Calu3 (cell line): Measurements from ENCODE around the gene SCYGR4. TPM values are rescaled to one million over a fixed set of nuclear protein-coding genes. Genes with fewer than 3 reads are reported as not detected.

Source experiments
- BruUV-seq: library from RNA; stranded (reverse); fragments of 400-500 nt; replicated peaks from 2 replicates; lab custom pipeline; 2021; lab: Mats Ljungman, UMichigan
- CTCF ChIA-PET: fragments of 300-600 bp; sonication (Branson Sonifier 250); formaldehyde crosslinking; loops from one replicate; lab custom pipeline; 2022; ENCODE audit warnings: antibody characterized with exemption; lab: Charles Lee
- DNase-seq: peaks from one replicate; pipeline ENCODE4 v3.0.0; 2022
- H3K27ac Mint-ChIP-seq: one replicate; pipeline ENCODE4 v1.8.0; 2022; ENCODE audit warnings: mixed read lengths; ENCODE audit not compliant: unreplicated experiment
- H3K27me3 Mint-ChIP-seq: one replicate; pipeline ENCODE4 v1.8.0; 2022; ENCODE audit warnings: mixed read lengths; ENCODE audit not compliant: unreplicated experiment
- H3K36me3 Mint-ChIP-seq: one replicate; pipeline ENCODE4 v1.8.0; 2022; ENCODE audit warnings: mild to moderate bottlenecking, moderate library complexity, mixed read lengths; ENCODE audit not compliant: insufficient read depth, unreplicated experiment
- H3K4me1 Mint-ChIP-seq: one replicate; pipeline ENCODE4 v1.8.0; 2022; ENCODE audit warnings: mild to moderate bottlenecking, low read depth, mixed read lengths; ENCODE audit not compliant: unreplicated experiment
- H3K4me3 Mint-ChIP-seq: one replicate; pipeline ENCODE4 v1.8.0; 2022; ENCODE audit warnings: mild to moderate bottlenecking, low read depth, moderate library complexity, mixed read lengths; ENCODE audit not compliant: unreplicated experiment
- H3K9me3 Mint-ChIP-seq: one replicate; pipeline ENCODE4 v1.8.0; 2022; ENCODE audit warnings: low read depth, mixed read lengths; ENCODE audit not compliant: unreplicated experiment
- CTCF ChIP-seq: fragments of 200-600 bp; IDR thresholded peaks from one replicate; pipeline ENCODE4 v1.8.0; 2022; ENCODE audit warnings: antibody characterized with exemption; ENCODE audit not compliant: unreplicated experiment
- intact Hi-C: fragments of 100-400 bp; cut with micrococcal nuclease; formaldehyde crosslinking; loops from one replicate; pipeline ENCODE4 v1.10.0; 2022; ENCODE audit not compliant: unreplicated experiment
- total RNA-seq: library from RNA; stranded (reverse); gene quantifications from 2 replicates; pipeline ENCODE4 v1.2.3, GENCODE V29; 2022

SCYGR4 gene
- total RNA-seq, 1 experiment from 2014 or later, result not detected

GRCh38 chr2:227634201-227634600 is 16.9 kb downstream of the SCYGR4 start:
- no peaks in the 10 kb centered on the region for H3K36me3 Mint-ChIP-seq

DNA sequence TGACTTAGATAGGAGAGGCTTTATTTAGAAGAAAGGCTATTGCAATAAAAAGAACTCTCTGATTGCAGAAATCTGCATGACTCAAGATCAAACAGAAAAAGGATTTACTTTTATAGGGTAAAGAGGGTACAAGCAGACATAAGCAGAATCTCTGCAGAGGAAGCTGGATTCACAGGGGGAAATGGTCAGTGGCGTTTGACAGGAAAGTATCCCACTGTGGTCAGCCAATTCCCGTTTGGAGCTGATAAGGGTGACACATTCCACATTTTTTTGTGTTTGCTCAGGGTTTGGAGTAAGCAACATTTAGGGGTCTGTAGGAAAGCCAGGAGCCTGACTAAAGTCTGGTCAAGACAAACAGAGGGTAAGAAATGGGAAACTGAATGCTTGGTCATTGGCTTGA is 25.4 kb downstream of the SCYGR4 start:
- no peaks in the 10 kb centered on the region for H3K36me3 Mint-ChIP-seq
- BruUV-seq, result no TSS peak
- no peak overlapping the region for H3K27ac Mint-ChIP-seq
- no peak overlapping the region for H3K4me3 Mint-ChIP-seq
- CTCF ChIA-PET, result no interaction called here
- TF ChIP-seq CTCF, result no peak
- H3K27me3 Mint-ChIP-seq, result no peaks in the 10 kb centered on the region
- H3K9me3 Mint-ChIP-seq, result no peaks in the 10 kb centered on the region
- intact Hi-C loops, result no loop called here
- no peak for DNase-seq
- H3K4me1 Mint-ChIP-seq, result no peaks in the 10 kb centered on the region

More at GRCh38 chr2:227634201-227634600, 16.9 kb downstream of the SCYGR4 start:
- no peak overlapping the region for H3K27ac Mint-ChIP-seq
- no peak overlapping the region for H3K4me3 Mint-ChIP-seq
- no peak for TF ChIP-seq CTCF
- intact Hi-C loops, result no loop called here
- no peaks in the 10 kb centered on the region for H3K4me1 Mint-ChIP-seq
- BruUV-seq, result no TSS peak
- DNase-seq, result no peak
- H3K27me3 Mint-ChIP-seq, result no peaks in the 10 kb centered on the region
- CTCF ChIA-PET, result no interaction called here
- H3K9me3 Mint-ChIP-seq, result no peaks in the 10 kb centered on the region

GRCh38 chr2:227643990-227644551 is 26.8 kb downstream of the SCYGR4 start:
- no peak for TF ChIP-seq CTCF
- H3K27me3 Mint-ChIP-seq, result no peaks in the 10 kb centered on the region
- H3K9me3 Mint-ChIP-seq, result no peaks in the 10 kb centered on the region
- no peak overlapping the region for H3K4me3 Mint-ChIP-seq
- H3K4me1 Mint-ChIP-seq, result no peaks in the 10 kb centered on the region
- CTCF ChIA-PET, result interaction anchor here (0.9 to 1.2 kb wide), 2 partner anchors 13 to 14 kb away, joined by 3 read pairs; no protein-coding TSS in a partner anchor
- no peaks in the 10 kb centered on the region for H3K36me3 Mint-ChIP-seq
- BruUV-seq, result no TSS peak
- DNase-seq, result no peak
- no peak overlapping the region for H3K27ac Mint-ChIP-seq
- intact Hi-C loops, result no loop called here

DNA sequence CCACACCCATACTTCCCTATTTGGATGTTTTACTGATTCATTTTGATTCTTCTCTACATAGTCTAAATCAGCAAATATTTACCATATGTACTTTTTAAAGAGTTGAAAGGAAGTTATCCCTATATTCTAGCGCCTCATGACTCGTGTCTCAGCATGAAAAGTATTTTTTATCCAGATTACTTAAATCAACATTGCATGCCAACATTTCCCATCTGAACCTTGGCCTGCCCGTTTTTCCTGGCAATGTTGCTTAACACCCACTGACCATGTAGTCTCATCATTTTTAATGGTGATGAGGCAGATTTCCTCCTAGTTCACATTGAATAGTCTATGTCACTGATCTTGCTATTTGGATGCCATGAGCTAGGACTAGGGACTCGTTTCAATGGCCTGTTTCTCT is 36.1 kb downstream of the SCYGR4 start:
- Mint-ChIP-seq H3K4me1 (peaks cover 25% of the 10 kb centered on the region), H3K27me3 (no peaks in the 10 kb centered on the region), H3K27ac (peak overlapping the region; percentile 18), H3K36me3 (no peaks in the 10 kb centered on the region), H3K9me3 (no peaks in the 10 kb centered on the region), H3K4me3 (no peak overlapping the region)
- no TSS peak for BruUV-seq
- TF ChIP-seq CTCF, result no peak
- CTCF ChIA-PET, result interaction anchor here (0.5 kb wide), 2 partner anchors 67 to 117 kb away, joined by 3 to 6 read pairs; no protein-coding TSS in a partner anchor
- intact Hi-C loops, result no loop called here
- no peak for DNase-seq
